GM10266 (cell line): ENCODE measurements around the gene STK32A.
A peak's percentile ranks its signal among the peaks of the same experiment; 100 is the strongest.

Experiments used
- DNase-seq: peaks from one replicate; pipeline ENCODE4 v3.0.0; 2012; ENCODE audit errors: extremely low spot score
- TF ChIP-seq, protein P1 (sequence below): IDR thresholded peaks from 2 replicates; pipeline ENCODE4 v1.5.1; 2012; ENCODE audit warnings: mild to moderate bottlenecking, low read depth; ENCODE audit not compliant: control insufficient read depth, insufficient read depth; ENCODE audit errors: missing control alignments

The STK32A gene

DNA sequence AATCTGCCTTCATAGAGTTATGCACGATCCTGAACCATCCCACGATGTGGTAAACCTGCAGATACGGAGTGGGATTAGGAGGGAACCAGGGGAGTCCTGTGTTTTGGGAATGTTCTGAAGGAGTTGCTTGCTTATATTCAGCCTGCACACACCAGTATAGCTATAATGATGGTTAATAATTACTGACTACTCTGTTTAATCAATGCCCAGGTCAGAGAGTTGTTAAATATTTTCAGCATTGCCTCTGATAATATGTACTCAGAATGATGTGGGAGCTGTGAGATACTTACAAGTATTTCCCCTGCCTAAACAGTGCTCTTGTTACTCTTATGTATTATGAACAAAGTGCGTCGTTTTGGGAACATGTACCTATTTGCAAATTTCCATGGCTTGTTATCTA, 34.8 kb upstream of the STK32A start:
- no peak for DNase-seq
- TF ChIP-seq, protein P1, sequence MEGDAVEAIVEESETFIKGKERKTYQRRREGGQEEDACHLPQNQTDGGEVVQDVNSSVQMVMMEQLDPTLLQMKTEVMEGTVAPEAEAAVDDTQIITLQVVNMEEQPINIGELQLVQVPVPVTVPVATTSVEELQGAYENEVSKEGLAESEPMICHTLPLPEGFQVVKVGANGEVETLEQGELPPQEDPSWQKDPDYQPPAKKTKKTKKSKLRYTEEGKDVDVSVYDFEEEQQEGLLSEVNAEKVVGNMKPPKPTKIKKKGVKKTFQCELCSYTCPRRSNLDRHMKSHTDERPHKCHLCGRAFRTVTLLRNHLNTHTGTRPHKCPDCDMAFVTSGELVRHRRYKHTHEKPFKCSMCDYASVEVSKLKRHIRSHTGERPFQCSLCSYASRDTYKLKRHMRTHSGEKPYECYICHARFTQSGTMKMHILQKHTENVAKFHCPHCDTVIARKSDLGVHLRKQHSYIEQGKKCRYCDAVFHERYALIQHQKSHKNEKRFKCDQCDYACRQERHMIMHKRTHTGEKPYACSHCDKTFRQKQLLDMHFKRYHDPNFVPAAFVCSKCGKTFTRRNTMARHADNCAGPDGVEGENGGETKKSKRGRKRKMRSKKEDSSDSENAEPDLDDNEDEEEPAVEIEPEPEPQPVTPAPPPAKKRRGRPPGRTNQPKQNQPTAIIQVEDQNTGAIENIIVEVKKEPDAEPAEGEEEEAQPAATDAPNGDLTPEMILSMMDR = no peak

DNA sequence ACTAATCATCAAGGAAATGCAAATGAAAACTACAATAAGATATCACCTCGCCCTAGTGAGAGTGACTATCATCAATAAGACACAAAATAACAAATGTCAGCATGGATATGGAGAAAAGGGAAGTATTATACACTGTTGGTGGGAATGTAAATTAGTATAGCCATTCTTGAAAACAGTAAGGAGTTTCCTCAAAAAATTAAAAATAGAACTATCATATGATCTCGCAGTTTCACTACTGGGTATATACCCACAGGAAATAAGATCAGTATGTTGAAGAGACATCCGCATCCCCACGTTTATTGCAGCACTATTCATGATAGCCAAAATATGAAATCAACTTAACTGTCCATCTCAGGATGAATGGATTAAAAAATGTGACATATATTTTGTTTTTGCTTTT, 31.6 kb upstream of the STK32A start:
- DNase-seq = no peak
- TF ChIP-seq, protein P1 = no peak

DNA sequence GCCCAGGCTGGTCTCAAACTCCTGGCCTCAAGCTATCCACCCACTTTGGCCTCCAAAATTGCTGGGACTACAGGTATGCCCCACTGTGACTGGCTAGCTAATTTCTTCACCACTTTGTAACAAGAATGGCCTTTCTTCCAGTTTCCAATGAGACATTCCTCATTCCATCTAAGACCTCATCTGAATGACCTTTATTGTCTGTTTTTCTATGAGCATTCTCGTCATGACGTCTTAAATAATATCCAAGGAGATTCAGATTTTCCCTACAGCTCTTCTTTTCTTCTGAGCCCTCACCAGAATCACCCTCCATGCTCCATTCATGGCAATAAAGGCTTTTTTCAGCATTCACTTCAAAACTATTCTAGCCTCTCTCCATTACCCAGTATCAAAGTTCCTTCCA, 30.2 kb upstream of the STK32A start:
- TF ChIP-seq, protein P1 = no peak

DNA sequence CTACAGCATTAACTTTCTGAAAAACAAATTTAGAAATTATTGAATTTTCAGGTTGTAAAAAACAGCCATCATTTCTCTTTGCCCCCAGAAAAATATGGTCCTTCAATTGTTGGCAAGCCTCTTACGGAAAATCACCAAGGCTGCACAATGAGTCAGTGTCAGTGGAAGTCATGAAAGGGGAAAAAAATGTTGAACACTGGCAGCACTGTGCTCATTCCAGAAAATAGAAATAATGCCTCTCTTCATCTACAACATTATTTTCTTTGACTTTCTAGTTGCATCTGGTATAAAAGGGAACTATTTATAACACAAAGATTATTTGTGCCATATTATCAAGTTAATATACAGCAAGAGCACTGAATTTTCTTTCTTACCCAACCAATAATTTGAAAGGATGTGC, 26.7 kb upstream of the STK32A start:
- TF ChIP-seq, protein P1 = no peak

More for the DNA sequence above, 30.2 kb upstream of the STK32A start:
- no peak for DNase-seq

DNA sequence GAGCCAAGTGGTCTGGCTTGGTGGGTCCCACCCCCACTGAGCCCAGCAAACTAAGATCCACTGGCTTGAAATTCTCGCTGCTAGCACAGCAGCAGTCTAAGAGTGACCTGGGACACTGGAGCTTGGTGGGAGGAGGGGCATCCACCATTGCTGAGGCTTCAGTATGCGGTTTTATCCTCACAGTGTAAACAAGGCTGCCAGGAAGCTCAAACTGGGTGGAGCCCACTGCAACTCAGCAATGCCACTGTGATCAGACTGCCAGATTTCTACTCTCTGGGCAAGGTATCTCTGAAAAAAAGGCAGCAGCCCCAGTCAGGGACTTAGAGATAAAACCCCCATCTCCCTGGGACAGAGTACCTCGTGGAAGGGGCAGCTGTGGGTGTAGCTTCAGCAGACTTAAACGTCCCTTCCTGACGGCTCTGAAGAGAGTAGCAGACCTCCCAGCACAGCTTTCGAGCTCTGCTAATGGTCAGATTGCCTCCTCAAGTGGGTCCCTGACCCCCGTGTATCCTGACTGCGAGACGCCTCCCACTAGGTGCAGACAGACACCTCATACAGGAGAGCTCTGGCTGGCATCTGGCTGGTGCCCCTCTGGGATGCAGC, 18.2 kb upstream of the STK32A start:
- TF ChIP-seq, protein P1 = no peak
- no peak for DNase-seq

More for the DNA sequence above, 26.7 kb upstream of the STK32A start:
- DNase-seq = no peak

DNA sequence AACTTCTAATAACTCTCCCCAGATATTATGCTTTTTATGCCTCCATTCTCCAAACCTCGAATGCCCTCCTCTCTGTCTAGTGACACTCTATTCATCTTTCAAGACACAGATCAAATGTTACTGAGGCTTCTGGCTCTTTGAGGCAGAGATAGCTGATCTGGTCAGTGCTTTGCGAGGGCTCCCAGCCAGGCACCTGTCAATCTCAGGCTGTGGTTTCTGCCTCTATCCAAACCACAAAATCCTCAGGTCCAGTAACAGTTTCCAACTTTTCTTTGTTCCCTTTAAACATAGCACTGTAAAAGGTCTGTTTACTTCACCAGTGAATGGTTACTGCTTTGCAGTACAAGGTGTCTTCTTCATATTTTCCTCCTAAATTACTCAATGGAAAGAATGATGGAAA, 11.5 kb upstream of the STK32A start:
- TF ChIP-seq, protein P1 = no peak
- no peak for DNase-seq

DNA sequence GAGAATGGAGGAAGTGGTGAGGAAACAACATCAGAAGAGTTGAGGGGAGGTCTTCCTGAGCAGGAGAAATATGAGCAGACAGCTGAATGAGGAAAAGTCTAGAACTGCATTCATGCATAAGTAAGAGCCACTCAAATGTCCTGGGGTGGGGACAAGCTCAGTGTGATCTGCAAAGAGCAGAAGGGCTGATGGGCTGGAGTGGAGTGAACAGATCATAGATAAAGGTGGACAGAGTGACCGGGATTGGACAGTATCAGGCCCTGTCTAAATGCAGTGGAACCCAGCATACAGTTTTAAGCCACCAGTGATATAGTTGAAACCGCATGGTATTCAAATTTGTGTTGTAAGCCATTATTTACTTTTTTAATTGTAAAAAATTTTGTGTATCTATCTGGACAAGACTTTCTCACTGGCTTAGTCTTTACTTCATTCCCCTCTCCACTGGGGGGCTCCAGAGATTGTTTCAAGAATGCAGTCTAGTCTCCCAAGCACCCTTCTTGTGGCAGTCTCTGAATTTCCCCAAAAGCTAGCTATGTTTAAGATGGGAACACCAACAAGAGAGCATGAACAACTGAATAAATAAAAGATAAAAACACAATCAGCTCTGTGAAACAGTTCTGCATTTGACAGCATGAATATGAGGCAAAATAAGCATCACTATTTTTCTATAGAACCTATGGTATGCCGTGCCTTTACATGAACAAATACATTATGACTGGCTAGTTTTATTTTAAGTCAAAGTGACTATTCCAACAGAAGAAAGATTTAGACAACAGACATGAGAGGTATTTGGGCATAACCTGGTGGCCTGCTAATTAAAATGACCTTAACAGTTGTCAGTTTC, 10.7 kb upstream of the STK32A start:
- TF ChIP-seq, protein P1 = peak; percentile 37
- peak; percentile 49 for DNase-seq
